GM21447 (cell line): ENCODE measurements around the gene ZBTB20.

Source experiments
- ATAC-seq: cut with Tn5 transposase; IDR thresholded peaks from one replicate; pipeline ENCODE4 v1.9.1; 2021; ENCODE audit not compliant: unreplicated experiment

The ZBTB20 gene

DNA sequence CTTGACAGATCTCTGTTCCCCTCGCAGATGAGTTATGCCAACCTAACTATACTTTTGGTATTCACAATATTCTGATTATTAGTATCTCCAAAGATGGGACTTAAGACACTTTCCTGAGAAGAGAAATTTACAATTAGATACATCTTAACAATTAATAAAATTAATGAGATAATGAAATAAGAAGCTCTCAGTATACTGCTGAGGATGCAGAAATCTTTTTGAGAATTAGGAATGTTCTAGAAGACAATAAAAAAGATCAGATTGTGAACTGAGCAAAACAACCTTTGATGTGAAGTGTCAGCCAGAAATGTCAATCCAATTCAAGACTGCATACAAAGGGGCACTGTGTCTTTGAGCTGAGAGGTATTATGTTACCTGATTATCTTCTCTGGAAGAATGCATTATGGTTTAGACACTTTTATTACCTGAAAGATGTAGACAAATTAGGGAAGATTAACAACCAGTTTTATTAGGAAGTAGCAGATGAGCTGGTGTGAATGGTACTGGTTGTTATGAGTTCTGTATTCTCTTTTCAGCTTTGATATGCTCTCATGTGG, 590.4 kb downstream of the ZBTB20 start:
- ATAC-seq: no peak

DNA sequence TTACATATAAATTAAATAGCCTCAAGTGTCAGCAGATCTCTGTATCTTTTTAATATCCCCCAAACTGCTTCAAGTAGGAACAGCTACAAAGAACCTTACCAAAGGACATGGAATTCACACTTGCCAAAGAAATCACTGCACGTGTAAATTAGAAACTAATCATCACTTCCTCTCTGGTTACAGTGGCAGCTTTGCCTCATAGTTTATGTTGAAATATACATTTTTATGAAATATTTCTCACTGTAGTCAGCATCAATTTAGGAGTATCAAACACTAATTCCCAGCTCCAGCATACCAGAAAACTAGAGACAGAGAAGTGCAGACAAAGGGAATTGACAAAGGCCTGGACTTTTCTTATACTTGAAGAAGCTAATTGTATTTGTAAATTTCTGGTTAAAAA, 592.4 kb downstream of the ZBTB20 start:
- no peak for ATAC-seq

DNA sequence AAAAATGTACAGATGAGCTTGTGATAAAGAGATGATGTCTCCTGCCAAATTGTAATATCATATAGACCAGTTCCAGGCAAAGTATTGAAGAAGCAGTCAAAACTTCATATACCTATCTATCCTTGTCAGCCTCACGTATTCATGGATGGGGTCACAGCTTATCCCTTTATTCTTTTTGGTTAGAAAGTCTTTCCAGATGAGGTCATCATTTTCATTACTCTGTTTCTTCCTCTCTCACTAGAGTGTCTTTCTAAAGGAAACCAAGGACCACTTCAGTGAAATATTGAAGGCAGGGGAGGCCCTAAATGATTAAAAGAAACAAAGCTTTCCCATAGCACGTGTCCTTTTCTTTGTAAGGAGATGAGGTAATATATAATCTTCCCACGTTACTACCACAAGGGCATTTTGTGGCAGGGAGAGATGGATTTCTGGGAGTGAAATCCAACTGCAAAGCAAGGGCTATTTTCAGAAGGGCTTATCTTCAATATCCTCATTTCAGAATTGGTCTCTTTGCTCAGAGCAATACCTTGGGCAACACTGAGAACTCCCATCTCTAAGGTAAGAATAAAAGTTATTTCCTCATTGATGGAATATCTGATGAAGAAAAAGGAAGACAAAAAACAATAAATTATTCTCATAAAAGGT, 593.0 kb downstream of the ZBTB20 start:
- no peak for ATAC-seq

DNA sequence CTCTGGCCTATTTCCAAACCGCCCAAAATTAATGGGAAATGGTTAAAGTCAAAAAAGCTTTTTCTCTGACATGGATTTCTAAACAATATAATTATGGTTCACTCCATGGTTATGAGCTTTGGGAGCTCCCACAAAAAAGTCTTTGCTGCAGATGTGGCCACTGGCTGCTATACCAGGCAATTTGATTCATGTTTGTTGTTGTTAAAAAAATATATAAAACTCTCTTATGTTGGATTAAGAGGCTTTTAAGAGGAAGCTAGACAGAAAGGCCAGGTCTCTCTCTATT, 594.6 kb downstream of the ZBTB20 start:
- no peak for ATAC-seq

DNA sequence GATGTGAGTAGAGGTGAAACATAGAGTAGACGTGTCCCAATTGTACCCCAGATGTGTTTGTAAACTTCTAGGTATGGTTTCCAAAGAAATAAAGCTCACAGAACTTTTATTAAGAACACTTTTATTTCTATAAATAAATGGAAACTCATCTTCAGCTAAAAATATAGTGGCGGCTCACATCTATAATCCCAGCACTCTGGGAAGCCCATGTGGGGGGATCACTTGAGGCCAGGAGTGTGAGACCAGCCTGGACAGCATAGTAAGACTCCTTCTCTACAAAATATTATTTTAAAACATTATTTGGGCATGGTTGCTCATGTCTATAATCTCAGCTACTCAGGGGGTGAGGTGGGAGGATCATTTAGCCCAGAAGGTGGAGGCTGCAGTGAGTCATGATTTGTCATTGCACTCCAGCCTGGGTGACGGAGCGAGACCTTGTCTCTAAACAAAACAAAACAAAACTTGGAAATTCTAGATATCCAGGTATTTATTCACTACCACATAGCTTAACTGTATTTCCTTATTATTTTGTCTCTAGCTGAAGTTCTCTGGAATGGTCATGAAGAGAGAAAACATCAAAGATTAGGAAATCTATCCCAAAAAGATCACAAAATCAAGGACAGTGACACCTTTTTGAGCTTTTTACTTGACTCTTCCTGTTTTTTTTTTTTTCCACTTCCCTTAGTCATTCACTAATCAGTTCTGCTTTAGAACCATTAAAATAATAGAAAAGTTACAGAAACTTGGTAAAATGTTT, 595.1 kb downstream of the ZBTB20 start:
- ATAC-seq: no peak

DNA sequence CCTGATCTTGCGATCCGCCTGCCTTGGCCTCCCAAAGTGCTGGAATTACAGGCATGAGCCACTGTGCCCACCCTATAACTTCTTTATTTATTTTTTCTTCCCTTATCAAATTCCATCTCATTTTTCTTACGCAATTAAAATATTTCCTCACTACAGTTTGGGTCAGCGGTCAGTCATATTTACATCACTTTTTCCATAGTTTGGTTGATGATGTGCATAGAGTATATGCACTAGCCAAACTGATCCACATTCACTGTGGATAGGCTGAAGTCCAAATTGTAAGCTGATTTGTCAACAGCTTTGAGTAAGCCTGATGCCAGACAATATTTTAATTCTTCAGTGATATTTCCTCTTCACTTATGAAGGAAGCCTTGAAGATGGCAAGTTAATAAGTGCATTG, 596.9 kb downstream of the ZBTB20 start:
- no peak for ATAC-seq

DNA sequence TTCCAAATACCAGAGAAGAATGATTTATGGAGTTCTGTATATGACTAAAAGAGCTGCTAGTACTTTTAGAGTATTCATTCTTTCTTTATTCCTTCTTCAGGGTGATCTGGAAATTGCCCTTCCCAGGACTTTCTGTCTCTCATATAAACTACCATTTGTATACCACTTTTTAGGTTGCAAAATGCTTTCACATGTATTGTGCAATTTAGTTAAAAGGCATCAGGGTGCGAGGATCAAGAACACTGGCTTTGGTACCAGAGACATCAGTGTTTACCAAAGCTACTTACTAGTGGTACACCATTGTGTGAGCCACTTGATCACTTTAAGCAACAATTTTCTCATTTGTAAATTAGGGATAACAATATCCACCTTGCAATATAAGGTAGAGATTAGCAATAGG, 601.9 kb downstream of the ZBTB20 start:
- ATAC-seq: no peak

DNA sequence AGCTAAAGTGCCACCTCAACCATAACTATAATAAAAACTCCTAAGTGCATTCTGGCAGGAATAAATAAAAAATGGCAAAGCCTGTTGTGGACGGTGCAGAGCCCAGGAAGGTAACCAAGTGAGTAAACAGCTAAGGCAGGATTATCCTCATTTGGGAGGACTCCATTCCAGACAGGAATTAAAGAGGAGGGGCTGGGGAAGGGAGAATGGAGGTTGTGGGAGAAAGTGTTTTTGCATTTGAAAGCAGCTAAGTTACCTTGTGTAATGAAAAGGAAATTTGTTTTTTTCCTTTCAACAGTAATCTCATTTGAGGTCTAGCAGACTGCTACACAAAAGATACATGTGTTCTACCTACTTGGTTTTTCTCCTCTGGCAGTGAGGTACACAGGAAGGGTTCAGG, 604.7 kb downstream of the ZBTB20 start:
- ATAC-seq: no peak

DNA sequence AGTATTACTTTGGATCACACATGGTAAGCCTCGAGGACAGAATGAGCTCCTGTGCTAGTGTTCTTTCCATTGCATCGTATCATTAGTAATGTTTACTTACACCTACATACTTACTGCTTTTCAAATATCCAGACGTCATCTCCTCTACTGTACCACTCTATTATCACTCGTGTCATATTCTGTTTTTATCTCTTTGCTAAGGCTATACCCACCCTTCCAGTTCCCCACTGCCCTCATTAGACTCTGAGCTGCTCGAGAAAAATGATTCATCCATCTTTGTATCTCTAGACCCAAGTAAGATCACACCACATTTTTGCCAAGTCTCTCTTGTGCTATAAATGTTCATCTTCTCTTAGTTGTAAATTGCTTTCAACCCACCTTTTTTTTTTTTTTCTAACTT, 607.6 kb downstream of the ZBTB20 start:
- no peak for ATAC-seq

DNA sequence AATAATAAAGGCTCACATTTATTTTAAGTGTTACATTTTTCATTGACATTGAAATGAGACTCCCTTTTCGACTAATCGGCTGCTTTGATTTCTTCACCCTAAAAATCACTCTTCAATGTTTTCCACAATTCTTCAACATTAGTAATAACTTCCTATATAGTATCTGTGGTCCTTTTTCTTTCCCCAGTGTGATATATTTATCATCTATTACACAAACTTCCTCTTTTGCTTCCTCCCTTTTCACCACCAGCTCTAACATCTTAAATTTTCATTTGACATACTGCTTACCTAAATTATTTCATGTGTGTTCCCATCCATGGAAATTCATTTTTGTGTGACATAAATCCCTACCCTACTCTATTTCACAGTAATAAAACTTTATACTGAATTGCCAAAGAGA, 608.9 kb downstream of the ZBTB20 start:
- ATAC-seq: no peak

DNA sequence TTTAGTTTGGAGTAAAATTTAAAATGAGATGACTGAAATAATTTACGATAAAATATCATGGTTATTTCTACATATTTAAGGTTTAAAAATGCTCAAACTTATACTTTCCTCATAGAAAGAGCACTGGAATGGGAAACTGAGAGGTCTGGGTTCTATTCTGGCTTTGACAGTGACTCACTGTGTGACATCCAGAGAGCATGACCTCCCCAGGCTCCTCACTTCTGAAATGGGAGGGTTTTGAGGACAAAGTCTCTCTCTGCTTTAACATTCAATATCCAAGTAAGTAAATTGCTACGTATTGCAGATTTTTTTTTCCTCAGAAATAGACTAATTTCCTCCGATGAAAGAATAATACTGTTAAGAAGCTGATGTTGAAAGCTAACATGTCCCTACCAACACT, 618.6 kb downstream of the ZBTB20 start:
- ATAC-seq: no peak

DNA sequence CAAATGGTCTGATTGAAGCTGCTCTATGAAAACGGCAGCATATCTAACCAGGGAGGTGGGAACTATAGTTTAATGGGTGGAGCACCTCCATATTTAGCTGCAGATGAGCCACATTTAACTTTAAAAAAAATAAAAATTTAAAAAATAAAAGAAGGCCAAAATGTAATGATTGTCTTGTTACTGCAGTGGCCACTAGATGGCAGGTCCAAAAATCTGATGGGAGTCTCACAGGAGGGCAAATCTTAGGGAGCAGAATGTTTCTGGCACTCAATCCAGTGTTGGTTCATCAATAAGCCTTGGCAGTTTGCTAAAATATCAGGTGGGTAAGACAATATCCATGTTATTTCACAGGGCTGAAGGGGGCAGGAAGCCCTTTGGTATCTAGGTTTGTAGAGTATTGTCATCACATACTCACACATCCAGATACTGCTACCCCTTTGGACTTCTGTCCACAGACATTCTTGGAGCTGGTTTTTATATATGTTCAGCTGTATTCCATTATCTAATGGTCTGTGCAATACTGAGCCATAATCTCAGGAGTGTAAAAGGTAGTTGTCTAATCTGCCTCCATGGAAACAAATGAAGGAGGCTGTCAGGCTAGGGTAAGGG, 619.9 kb downstream of the ZBTB20 start:
- no peak for ATAC-seq

DNA sequence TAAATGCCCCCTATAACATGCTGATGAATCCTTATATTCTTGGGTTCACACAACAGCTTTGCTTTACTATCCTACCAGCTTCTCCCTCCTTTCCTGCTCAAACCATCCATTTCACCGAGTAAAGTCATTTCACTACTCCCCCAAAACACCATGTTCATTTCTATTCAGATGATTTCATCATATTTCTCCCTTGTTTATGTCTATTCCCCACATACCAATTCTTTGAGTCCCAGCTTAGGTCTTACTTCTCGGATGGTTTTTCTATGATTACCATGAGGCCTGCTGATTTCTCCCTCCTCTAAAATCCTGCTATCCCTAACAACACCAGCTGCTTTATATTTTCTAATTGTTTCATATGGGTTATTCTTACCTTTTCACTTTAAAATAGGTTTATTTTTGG, 621.8 kb downstream of the ZBTB20 start:
- ATAC-seq: no peak

DNA sequence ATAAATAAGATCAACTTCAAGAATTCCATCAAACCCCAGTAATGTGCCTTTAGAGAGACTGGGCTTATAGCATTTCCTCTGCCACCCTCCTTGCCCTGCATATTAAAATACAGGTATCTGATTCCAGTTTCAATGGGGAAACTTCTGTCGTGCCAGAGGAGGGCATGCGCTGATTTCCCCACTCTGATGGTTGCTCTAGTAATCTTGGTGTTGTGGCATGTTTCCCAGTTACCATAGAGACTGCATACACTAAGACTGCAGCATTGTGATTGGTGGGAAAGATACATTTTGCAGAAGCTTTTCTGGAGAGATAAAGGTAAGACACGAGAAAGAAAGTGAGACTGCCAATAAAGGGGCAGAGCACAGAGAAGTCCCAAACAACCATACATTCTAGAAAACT, 627.7 kb downstream of the ZBTB20 start:
- peak; percentile 76 for ATAC-seq

DNA sequence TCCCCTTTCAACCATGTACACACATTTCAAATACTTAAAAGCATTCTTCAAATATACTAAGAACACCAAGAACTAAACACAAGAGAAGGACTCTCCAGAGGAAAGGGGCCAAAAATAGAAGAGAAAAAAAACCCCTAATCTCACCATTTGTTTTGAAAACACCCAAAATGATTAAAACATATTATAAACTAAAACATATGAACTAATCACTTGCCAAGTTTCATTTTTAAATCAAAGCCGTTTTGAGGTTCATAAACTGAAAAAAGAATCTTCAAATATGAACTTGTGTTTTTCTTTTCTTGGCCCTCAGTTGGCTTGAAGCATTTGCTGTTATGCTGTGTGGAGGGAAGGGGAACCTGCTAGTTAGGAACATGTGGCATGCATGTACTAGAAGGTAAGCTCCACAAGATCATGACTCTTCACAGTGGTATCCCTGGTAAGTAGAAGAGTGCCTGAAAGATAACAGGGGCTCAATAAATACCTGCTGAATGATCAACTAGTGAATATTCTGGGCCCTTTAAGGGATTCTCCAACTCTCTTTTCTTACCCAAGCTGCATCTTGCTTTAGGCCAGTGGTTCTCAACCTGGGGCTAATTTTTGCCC, 628.8 kb downstream of the ZBTB20 start:
- ATAC-seq: no peak

DNA sequence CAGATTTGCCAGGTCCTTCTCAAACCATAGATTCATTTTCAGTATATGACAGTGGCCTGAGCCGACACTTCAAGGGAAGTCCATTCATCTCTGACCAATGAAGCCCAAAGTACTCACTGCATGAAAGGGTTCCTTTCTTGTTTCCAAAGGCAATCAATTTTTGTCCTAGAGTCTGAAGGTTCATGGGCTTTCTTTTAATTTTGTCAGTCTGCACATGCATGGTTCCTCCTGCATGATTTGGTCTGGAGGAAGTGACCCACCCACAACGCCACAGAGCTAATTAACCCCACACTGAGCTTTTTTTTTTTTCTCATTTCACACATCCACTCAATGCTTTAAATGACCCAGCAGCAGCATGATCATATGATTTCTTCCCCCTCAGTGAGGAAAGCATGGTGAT, 636.9 kb downstream of the ZBTB20 start:
- ATAC-seq: no peak

DNA sequence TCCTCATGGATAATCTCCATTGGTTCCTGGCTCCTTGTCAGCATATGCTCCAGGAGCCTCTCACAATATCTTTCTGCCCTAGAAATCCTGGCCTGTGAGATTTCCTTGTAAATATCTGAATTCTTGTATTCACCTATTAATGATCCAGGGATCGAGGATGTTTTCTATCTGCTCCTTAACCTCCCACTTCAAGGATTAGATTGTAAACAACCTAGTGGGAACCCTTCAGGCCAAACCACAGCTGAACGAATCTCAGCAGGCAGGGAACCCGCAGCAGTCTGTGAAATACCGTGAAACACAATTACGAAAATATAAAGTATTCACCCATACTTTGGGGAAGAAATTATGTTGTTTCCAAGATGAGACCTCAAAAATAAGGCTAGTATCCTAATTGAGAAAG, 637.3 kb downstream of the ZBTB20 start:
- no peak for ATAC-seq

DNA sequence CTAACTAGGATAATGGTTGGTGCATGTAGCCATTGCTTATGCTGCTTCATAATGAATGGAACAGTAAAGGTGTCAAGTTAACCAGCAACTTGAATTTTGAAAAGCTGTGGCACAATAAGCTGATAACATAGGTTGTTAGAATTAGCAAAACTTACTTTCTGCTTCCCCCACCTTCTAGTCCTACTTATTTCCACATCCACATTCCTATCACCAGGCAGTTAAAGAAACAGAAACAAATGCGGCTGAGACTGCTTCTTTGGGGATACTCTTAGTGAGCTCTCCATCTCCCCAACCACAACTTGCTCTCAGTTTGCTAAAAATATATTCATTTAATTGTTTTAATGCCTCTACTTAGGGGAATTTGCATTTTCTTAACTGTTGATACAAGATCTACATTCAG, 638.1 kb downstream of the ZBTB20 start:
- no peak for ATAC-seq

DNA sequence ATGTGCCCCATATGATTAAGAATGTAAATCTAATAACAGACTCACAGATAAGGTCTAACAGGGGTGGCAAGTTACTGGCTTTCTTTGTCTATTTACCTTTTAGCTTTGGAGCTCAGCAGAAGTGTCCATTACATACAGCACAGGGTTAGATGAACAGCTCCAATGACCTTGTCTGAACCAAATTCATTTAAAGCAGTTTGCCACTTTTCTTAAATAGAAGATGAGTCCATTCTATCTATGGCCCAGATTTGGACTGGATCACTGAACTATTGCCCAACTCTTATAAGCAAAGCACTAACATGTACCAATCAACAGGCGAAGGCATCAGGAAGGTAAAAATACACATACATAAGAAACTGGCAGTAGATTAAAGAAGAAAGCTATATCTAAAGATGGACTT, 638.9 kb downstream of the ZBTB20 start:
- no peak for ATAC-seq

DNA sequence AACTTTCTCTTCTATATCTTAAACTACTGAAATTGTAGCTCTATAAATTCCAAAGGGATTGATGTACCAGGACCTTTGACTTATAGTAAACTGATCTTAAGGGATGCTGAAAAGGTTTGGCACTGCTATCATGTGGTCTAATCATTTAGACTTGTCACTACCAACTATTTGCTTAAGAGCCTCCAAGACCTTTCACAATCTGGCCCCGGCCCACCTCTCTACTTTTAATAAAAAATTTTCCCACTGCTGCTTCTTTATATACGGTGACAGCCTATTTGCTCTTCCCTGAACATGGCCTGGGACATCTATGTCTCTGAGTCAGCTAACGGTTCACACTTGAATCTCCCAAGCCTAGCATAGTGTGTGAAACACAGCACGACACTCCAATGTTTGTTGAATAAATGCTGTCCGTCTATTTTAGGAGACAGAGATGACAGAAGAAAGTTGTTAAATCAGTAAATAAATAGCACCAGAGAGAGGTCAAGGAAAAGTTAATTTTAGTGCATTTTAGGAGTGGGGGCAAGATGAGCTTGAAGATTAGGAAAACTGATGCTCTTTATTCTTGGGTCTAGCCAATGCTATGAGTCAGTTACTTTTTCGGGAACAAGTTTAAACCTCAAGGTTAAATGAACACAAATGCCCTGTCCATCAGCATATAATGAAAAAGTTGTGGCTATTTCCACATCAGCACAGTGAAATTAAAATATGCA, 640.3 kb downstream of the ZBTB20 start:
- no peak for ATAC-seq

DNA sequence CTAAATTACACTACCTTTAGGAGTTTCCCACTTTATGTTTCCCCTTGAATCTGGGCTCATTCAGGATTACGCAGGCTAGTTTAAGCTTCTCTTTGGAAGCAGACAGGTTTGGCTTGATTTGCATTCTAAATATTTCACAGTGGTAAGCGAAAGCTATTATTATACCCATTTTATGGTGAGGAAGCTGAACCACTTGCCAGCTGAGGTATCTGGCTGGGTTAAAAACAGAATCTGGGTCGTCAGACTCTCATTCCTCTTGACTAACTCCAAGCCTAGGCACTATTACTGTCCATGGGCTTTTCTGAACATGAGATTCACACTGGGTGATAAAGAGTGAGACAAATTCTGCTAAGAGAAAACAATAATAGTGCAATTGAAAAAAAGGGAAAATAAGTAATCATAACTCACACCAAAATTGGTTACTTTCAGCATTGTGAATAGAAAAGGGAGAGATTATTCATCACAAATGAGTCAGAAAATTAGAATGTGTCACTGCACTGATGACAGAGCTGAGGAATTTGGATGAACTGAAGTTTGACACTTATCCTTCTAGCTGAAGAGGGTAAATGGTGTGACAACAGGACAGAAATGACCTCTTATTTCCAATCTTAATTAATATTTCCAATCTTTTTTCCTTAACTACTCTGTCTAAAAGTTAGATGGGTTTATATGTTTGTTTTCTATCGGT, 642.0 kb downstream of the ZBTB20 start:
- ATAC-seq: no peak
